Subcutaneous abdominal adipose tissue (tissue), 5 donors: Measurements from ENCODE around the gene VWA7.
"Not testable (repeated sequence)": the region's sequence is repeated elsewhere in the genome, so short reads cannot be mapped to it uniquely, and the experiment has no call there.

ENCODE experiments used
- H3K27ac ChIP-seq: one replicate; pipeline ENCODE4 v1.7.0; 2013; ENCODE audit warnings: low read depth, mild to moderate bottlenecking, inconsistent platforms, low read length, moderate library complexity
- H3K27me3 ChIP-seq, 5 donors: one replicate each; pipeline ENCODE4 v1.7.0; 2013; ENCODE audit warnings: low read length in 5 of 5, inconsistent platforms in 1 of 5; ENCODE audit not compliant: control insufficient read depth in 5 of 5, insufficient read depth in 4 of 5
- H3K36me3 ChIP-seq, 5 donors: one replicate each; pipeline ENCODE4 v1.7.0; 2013; ENCODE audit warnings: low read length in 5 of 5; ENCODE audit not compliant: control insufficient read depth in 5 of 5, insufficient read depth in 5 of 5
- H3K4me1 ChIP-seq, 5 donors: one replicate each; pipeline ENCODE4 v1.7.0; 2013; ENCODE audit warnings: low read length in 5 of 5, mild to moderate bottlenecking in 3 of 5, moderate library complexity in 1 of 5; ENCODE audit not compliant: control insufficient read depth in 5 of 5, insufficient read depth in 5 of 5
- H3K4me3 ChIP-seq, 5 donors: one replicate each; pipeline ENCODE4 v1.7.0; 2013; ENCODE audit warnings: low read length in 5 of 5, low read depth in 1 of 5
- H3K9ac ChIP-seq, 5 donors: one replicate each; pipeline ENCODE4 v1.7.0; 2013; ENCODE audit warnings: low read length in 5 of 5, mild to moderate bottlenecking in 4 of 5, moderate library complexity in 3 of 5
- H3K9me3 ChIP-seq, 5 donors: one replicate each; pipeline ENCODE4 v1.7.0; 2013; ENCODE audit warnings: low read length in 5 of 5; ENCODE audit not compliant: control insufficient read depth in 5 of 5
- donor health status: healthy.
- donor health status: healthy.
- donor health status: healthy.
- donor health status: healthy.
- donor health status: healthy.

VWA7 gene

DNA sequence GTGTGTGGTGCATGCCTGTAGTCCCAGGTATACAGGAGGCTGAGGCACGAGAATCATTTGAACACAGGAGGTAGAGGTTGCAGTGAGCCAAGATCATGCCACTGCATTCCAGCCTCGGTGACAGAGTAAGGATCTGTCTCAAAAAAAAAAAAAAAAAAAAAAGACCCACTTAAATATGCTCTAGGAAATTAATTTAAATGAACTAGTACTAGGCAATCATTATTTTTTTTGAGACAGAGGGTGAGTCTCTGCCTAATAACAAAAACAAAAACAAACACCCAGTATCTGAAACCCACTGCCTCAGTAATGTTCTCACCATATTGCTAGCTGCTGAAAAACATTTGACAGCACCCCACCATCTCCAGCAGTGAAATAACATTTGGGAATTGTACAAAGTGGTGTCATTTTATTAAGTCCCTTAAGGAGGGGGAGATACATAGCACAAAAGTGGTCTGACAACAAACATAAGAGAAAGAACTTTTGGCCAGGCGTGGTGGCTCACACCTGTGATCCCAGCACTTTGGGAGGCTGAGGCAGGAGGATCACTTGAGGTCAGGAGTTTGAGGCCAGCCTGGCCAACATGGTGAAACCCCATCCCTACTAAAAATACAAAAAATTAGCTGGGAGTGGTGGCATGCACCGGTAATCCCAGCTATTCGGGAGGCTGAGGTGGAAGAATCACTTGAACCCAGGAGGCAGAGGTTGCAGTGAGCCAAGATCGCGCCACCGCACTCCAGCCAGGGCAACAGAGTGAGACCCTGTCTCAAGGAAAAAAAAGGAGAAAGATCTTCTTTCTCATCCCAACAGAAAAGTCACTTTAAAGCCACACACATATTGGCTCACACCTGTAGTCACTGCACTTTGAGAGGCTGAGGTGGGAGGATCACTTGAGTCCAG, 24.2 kb upstream of the VWA7 start:
- Histone ChIP-seq H3K4me1 (peaks cover 0 to 16% (median 10%) of the 10 kb centered on the region in 5 donors), H3K36me3 (peaks cover 0 to 15% (median 3%) of the 10 kb centered on the region in 5 donors)
- H3K27ac ChIP-seq, H3K9me3 ChIP-seq, H3K4me3 ChIP-seq, H3K27me3 ChIP-seq, H3K9ac ChIP-seq: not testable (repeated sequence)

DNA sequence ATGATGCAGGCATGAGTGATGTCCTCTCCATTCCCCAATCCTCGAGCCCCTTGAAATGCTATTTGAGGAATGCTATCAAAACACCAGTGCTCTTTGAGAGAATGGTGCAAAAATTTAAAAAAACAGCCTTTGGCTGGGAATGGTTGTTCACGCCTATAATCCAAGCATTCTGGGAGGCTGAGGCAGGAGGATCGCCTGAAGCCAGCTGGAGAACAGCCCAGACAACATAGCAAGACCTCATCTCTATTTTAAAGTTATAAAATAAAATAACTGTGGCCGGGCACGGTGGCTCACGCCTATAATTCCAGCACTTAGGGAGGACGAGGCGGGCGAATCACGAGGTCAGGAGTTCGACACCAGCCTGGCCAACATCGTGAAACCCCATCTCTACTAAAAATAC, 22.7 kb upstream of the VWA7 start:
- H3K4me1 ChIP-seq: peaks cover 0 to 16% (median 12%) of the 10 kb centered on the region in 5 donors
- no peaks in the 10 kb centered on the region for H3K9me3 ChIP-seq
- no peak overlapping the region for H3K4me3 ChIP-seq
- H3K9ac ChIP-seq: no peak overlapping the region
- H3K27ac ChIP-seq: no peak overlapping the region
- peaks cover 0 to 15% (median 3%) of the 10 kb centered on the region in 5 donors for H3K36me3 ChIP-seq
- H3K27me3 ChIP-seq: no peaks in the 10 kb centered on the region

DNA sequence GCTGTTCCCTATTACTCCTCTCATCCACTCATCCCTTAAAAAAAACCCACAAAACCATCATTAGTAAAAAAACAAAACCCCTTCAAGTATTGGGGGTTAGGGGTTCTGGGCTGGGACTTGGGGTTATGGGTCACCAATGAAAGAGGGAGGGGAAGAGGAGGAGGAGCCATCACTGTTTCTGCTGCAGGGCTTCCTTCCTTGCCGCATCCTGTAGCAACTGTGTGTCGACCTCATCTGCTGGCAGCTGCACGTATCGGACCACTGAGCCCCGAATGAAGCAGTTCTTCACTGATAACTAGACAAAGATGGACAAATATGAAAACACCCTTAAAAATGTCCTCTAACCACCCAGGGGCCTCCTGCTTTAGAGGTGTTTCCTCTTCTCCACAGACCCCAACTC, 20.5 kb upstream of the VWA7 start:
- no peak overlapping the region for H3K9ac ChIP-seq
- no peak overlapping the region for H3K4me3 ChIP-seq
- no peaks in the 10 kb centered on the region for H3K9me3 ChIP-seq
- H3K27ac ChIP-seq: peak overlapping the region; percentile 5
- peaks cover 2 to 16% (median 3%) of the 10 kb centered on the region in 5 donors for H3K36me3 ChIP-seq
- peaks cover 0 to 26% (median 20%) of the 10 kb centered on the region in 5 donors for H3K4me1 ChIP-seq
- H3K27me3 ChIP-seq: no peaks in the 10 kb centered on the region

DNA sequence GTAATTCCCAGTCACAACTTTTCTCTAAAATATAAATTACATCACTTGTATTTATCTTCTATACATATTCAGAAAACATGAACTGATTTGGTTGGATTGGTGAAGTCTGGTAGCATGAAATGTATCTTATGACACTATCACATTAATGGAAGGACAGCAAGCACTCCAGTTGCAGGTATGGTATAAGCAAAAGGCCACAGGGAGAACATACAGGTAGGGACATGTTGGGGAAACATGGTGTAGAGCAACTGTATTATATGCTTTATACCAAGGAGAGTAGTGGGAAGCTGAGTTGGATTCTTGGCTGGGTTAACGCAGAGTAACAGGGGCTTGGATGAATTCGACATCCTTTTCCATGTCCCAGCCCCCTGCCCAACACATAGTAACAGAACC, 19.9 kb upstream of the VWA7 start:
- Histone ChIP-seq H3K27ac (peak overlapping the region; percentile 5), H3K36me3 (peaks cover 3 to 21% (median 8%) of the 10 kb centered on the region in 5 donors)

DNA sequence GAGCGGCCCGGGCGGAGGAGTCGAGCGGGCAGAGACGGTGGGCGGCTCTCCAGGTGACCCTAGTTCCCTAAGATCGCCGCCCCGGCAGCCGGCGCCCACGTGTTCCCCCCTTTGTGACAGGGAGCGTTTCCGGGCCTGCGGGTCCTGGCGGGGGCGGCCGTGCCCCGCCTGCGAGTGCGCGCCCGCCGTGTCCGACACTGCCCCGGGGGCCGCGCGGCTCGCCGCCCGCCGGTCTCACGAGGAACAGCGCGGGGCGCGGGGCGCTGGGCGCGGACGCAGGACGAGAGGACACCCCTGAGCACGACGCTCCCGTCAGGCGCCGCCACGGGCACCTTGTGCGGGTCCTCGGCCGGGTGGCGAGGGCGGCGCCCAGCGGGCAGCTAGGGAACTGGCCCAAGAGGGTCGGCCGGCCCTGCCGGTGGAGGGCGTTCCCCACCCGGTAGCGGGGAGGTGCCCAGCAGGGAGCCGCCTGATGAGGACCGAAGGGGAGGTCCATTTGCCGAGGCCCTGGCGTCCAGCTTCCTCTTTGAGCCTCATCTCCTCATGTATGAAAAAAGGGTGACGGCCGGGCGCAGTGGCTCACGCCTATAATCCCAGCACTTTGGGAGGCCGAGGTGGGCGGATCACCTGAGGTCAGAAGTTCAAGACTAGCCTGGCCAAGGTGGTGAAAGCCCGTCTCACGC, 18.6 kb upstream of the VWA7 start, which contains the start of gene VARS1:
TSS of gene VARS1 (minus strand) at position 137 of the 683 bp plus-strand sequence. CDS start 535 bp downstream, outside the sequence.
- no peaks in the 10 kb centered on the region for H3K27me3 ChIP-seq
- H3K36me3 ChIP-seq: peaks cover 3 to 22% (median 14%) of the 10 kb centered on the region in 5 donors
- H3K4me1 ChIP-seq: peaks cover 0 to 26% (median 20%) of the 10 kb centered on the region in 5 donors

More for the DNA sequence above, 19.9 kb upstream of the VWA7 start:
- Histone ChIP-seq H3K9me3 (no peaks in the 10 kb centered on the region), H3K4me1 (peaks cover 0 to 26% (median 20%) of the 10 kb centered on the region in 5 donors), H3K27me3 (no peaks in the 10 kb centered on the region), H3K9ac (no peak overlapping the region), H3K4me3 (no peak overlapping the region)

DNA sequence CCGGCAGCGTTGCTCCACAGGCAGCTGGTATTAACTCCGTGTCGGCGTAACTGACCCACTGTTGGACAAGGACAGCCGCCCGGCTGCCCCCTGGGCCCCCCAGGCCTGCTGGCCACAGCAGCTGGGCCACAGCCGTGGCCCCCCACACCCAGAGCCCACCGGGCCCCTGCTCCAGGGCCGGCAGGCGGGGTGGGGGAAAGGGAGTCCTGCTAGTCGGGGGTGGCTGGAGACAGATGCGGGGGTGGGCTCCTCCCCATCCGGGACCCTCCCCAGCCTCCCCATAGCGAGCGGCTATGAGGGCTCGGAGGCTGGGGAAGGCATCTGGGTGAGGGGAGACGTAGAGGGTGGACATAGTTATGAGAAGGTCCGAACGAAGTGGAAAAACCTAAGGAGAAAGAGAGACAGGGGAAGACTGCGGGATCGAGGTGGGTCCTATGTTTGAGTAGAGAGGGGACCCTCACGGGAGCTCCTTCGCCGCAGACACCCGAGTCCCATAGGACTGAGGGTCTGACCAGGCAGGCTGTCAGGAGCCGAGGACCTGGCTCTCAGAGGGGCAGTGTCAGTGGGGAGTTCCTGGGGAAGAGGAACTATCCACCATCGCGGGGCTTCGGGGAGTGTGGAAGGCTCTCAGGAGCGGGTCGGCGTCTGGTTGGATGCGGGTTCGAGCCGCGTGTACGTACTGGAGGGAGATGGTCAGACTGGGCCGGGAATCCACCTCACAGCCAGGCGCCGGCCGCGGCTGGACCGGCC, 17.9 kb upstream of the VWA7 start:
- Histone ChIP-seq H3K9me3 (no peaks in the 10 kb centered on the region), H3K4me1 (peaks cover 0 to 26% (median 20%) of the 10 kb centered on the region in 5 donors), H3K27me3 (no peaks in the 10 kb centered on the region), H3K4me3 (peak overlapping the region; percentile 83 to 91 (median 87)), H3K27ac (peak overlapping the region; percentile 87), H3K9ac (peak overlapping the region; percentile 93 to 99 (median 96)), H3K36me3 (peaks cover 3 to 26% (median 16%) of the 10 kb centered on the region in 5 donors)

More for the DNA sequence above, 18.6 kb upstream of the VWA7 start, which contains the start of gene VARS1:
- Histone ChIP-seq H3K9me3 (no peaks in the 10 kb centered on the region), H3K9ac (peak within 1 kb of the TSS; percentile 93 to 99 (median 96)), H3K27ac (peak within 1 kb of the TSS; percentile 87), H3K4me3 (peak within 1 kb of the TSS; percentile 83 to 91 (median 87))

DNA sequence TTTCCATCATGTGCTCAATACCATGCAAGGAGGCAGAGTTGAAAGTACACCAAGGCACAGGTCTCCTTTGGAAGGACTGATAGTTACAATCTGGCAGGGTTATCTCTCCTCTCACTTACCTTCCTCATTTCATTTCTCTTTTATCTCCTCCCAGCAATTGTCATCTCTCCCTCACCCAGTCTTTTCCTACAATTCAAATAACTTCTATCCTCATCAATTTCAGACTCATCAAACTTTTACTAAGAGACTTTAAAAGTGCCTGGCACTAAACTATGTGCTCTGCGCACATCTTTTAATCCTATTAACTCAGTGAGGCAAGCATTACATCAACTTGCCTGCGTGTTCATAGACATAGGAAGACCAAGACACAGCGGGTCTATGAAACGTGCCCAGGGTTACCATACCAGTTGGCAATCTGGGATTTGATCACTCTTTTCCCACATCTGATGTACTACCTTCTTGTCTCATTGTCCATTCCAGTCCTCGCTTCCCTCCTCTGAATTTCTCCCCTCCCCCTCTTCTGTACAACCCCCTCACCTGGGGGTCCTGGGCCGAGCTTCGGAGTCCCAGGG, 17.3 kb upstream of the VWA7 start:
- H3K9me3 ChIP-seq: no peaks in the 10 kb centered on the region
- H3K27ac ChIP-seq: peak overlapping the region; percentile 87
- H3K9ac ChIP-seq: peak overlapping the region; percentile 93 to 99 (median 96)
- H3K27me3 ChIP-seq: no peaks in the 10 kb centered on the region
- peaks cover 0 to 26% (median 20%) of the 10 kb centered on the region in 5 donors for H3K4me1 ChIP-seq
- H3K4me3 ChIP-seq: peak overlapping the region; percentile 35 to 91 (median 83)
- peaks cover 3 to 26% (median 19%) of the 10 kb centered on the region in 5 donors for H3K36me3 ChIP-seq

DNA sequence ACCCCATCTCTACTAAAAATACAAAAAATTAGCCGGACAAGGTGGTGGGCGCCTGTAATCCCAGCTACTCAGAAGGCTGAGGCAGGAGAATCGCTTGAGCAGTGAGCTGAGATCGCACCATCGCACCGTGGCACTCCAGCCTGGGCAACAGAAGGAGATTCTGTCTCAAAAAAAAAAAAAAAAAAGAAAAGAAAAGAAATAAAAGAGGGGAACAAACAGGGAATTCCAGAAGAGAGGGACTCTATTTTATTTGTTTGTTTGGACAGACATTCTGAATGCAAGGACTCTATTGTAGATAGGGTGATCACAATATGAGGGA, 16.8 kb upstream of the VWA7 start:
- not testable (repeated sequence) for H3K27ac ChIP-seq, H3K27me3 ChIP-seq, H3K9me3 ChIP-seq
- peak overlapping the region in 1 of 5 donors; percentile 98 for H3K9ac ChIP-seq
- H3K4me3 ChIP-seq: peak overlapping the region in 1 of 5 donors; percentile 83
- peaks cover 0 to 26% (median 20%) of the 10 kb centered on the region in 5 donors for H3K4me1 ChIP-seq
- H3K36me3 ChIP-seq: peaks cover 3 to 26% (median 21%) of the 10 kb centered on the region in 5 donors

DNA sequence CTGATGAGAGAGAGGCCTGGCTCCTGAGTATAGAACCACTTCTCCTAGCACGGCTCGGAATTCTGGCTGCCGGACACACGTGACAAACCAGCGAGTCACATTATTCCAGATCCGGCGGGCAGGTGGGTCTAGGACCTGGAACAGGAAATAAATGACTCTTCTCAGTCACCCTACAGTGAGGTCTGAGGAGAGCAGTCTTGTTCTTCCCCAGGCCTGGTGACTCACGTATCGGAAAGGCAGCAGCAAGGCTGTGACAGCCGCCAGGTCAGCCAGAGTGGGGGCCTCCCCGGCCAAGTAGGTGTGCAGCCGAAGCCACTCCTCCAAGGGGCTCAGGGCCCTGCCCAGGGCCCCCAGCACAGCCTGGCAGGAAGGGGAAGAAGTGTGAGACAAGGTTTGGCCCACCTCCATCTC, 15.6 kb upstream of the VWA7 start:
- Histone ChIP-seq H3K9ac (no peak overlapping the region), H3K27me3 (no peaks in the 10 kb centered on the region), H3K4me1 (peaks cover 0 to 24% (median 20%) of the 10 kb centered on the region in 5 donors), H3K9me3 (no peaks in the 10 kb centered on the region), H3K36me3 (peaks cover 3 to 26% (median 21%) of the 10 kb centered on the region in 5 donors), H3K27ac (no peak overlapping the region), H3K4me3 (no peak overlapping the region)
